GM10248 (cell line): ENCODE data around the gene MMP11.

Experiments used
- CTCF ChIA-PET: fragments of 300-600 bp; sonication (Branson Sonifier 250); formaldehyde crosslinking; extraction: SDS; loops from one replicate; lab custom pipeline; 2021; ENCODE audit warnings: antibody characterized with exemption; lab: Yijun Ruan, JAX
- POLR2A ChIA-PET: fragments of 350-650 bp; sonication (Branson Sonifier 250); formaldehyde crosslinking; extraction: SDS; loops from one replicate; lab custom pipeline; 2020; ENCODE audit warnings: antibody characterized with exemption; lab: Yijun Ruan, JAX
- DNase-seq: peaks from one replicate; pipeline ENCODE4 v3.0.0; 2012; ENCODE audit errors: extremely low spot score
- TF ChIP-seq, protein P1 (sequence below): IDR thresholded peaks from 2 replicates; pipeline ENCODE4 v1.5.1; 2012; ENCODE audit warnings: mild to moderate bottlenecking, low read depth; ENCODE audit errors: extremely low read depth, missing control alignments, control extremely low read depth

The MMP11 gene

DNA sequence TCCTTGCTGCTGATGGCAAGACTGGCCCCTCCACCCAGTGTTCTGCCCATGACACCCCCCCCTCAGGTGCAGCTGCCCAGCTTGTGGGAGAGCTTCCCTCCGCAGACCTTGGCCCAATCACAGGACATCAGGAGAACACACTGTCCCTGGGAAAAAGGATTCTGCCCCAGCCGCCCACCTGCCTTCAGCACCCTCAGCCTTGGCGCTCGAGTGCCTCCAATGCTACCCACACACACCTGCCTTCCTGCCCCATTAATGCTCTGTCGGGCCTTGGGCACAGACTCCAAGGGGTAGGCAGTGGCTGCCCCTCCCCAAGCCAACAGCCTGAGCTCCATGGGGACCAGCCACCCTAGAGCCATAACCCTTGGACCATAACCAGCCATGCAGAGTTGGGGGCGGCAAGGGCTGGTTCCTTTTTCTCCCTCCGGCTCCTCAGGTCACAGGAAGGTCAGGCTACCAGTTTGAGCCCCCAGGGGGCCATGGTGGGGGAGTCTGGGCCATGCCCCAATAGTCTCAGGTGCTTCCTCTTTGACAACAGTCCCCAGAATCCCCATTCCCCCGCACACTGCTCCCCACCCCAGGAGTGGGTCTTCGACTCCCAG, 20.5 kb upstream of the MMP11 start:
- DNase-seq: peak; percentile 75
- ChIA-PET CTCF (interaction anchor here (1.3 to 1.7 kb wide), 3 partner anchors 8 to 15 kb away, joined by 3 to 5 read pairs (median 3); partner anchors contain the start of gene C22orf15), POLR2A (interaction anchor here (0.6 to 0.7 kb wide), 2 partner anchors 20 to 105 kb away, joined by 3 read pairs; partner anchors contain the start of genes MMP11 and SLC2A11)
- TF ChIP-seq, protein P1, sequence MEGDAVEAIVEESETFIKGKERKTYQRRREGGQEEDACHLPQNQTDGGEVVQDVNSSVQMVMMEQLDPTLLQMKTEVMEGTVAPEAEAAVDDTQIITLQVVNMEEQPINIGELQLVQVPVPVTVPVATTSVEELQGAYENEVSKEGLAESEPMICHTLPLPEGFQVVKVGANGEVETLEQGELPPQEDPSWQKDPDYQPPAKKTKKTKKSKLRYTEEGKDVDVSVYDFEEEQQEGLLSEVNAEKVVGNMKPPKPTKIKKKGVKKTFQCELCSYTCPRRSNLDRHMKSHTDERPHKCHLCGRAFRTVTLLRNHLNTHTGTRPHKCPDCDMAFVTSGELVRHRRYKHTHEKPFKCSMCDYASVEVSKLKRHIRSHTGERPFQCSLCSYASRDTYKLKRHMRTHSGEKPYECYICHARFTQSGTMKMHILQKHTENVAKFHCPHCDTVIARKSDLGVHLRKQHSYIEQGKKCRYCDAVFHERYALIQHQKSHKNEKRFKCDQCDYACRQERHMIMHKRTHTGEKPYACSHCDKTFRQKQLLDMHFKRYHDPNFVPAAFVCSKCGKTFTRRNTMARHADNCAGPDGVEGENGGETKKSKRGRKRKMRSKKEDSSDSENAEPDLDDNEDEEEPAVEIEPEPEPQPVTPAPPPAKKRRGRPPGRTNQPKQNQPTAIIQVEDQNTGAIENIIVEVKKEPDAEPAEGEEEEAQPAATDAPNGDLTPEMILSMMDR: no peak

DNA sequence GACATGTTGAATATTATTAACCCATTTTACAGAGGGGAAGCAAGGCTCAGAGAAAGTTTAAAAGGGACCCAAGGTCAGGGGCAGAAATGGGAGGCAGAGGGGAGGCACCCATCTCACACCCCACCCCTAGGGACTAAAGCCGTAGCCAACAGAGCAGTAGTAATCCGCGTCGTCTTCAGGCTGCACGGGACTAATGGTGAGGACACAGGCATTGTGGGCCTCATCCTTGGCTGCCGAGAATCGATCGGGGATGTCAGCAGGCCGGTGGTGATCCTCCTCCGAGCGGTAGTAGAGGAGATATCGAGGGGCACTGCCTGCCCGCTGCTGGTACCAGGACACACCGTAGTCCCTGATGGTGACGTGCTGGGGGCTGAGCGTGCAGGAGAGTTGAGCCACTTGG, 19.9 kb upstream of the MMP11 start:
- TF ChIP-seq, protein P1: no peak
- POLR2A ChIA-PET: no interaction called here
- peak; percentile 54 for DNase-seq
- CTCF ChIA-PET: interaction anchor here (1.3 to 1.4 kb wide), 2 partner anchors 8 to 14 kb away, joined by 3 read pairs; no protein-coding TSS in a partner anchor

DNA sequence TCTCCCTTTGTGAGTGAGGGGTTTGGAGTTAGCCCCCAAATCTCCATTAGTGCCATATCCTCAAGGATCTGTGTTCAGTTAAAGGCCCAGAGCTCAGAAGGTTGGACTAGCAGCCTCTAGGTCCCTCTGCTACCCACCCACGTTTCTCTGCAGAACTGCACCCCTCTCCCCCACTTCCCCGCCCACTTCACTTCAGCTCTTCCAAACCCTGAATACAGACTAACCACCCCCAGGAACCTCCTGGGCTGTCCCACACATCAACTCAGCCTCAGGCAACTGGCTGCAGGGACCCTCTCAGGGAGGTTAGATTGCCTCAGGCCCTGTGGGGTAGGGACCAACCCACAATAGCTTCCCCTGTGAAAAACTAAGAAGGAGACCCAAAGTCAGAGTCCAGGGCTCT, 19.3 kb upstream of the MMP11 start:
- TF ChIP-seq, protein P1: no peak
- ChIA-PET POLR2A (no interaction called here), CTCF (interaction anchor here (0.9 to 1.3 kb wide), 3 partner anchors 10 to 14 kb away, joined by 3 read pairs; partner anchors contain the start of gene CHCHD10)
- no peak for DNase-seq

DNA sequence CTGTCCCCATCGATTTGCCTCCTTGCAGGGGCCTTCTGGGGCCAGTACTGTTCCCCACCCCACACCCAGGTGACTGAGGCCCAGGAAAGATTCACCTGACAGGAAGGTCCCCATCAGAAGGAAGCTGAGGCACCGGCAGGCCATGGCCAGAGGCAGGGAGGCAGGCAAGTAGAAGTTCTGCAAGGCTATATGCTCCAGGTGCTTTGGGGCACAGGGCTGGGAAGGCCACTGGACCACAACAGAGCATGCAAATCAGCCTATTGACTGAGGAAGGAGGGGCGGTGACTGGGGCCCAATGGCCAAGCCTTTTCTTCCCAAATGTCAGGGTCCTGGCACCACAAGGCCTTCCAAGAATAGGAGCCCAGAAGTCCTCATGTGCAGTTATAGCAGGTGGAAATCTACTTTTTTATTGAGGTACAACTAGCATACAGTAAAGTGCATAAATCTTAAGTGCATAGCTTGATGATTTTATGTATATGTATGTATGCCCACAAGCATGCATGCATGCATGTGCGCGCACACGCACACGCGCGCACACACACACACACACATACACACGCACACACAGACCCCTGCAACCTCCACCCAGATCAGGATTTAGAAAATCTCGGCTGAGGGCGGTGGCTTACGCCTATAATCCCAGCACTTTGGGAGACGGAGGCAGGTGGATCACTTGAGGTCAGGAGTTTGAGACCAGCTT, 18.3 kb upstream of the MMP11 start, which contains the start of gene VPREB3:
VPREB3 (minus strand) TSS at position 206 of the 700 bp plus-strand sequence; CDS start at position 144, 62 bp downstream.
- no peak for DNase-seq
- POLR2A ChIA-PET: no interaction called here
- TF ChIP-seq, protein P1: no peak
- CTCF ChIA-PET: interaction anchor here (0.8 to 1.8 kb wide), 6 partner anchors 10 to 95 kb away, joined by 3 to 4 read pairs (median 3); partner anchors contain the start of gene CHCHD10

DNA sequence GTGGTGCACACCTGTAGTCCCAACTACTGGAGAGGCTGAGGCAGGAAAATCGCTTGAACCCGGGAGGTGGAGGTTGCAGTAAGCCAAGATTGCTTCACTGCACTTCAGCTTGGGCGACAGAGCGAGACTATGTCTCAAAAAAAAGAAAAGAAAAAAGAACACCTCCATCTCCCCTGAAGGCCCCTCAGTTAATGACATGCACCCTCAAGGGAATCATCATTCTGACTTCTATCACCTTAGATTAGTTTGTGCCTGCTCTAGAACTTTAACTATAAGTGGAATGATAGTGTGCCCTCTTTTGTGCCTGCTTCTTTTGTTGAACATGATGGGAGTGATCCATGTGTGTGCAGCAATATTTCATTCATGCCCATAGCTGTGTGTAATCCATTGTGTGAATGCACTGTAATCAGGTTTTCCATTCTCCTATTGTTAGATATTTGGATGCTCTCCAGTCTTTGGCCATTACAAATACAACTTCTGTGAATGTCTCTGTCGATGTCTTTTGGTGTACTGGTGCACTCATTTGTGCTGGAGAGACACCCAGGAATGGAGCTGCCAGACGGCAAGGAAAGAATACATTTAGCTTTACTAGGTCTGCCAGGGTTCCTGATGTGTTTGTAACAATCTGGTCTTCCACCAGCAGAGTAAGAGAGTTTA, 17.5 kb upstream of the MMP11 start:
- POLR2A ChIA-PET: no interaction called here
- CTCF ChIA-PET: interaction anchor here (0.8 to 1.8 kb wide), 5 partner anchors 11 to 94 kb away, joined by 3 to 4 read pairs (median 3); no protein-coding TSS in a partner anchor
- DNase-seq: no peak
- TF ChIP-seq, protein P1: no peak

DNA sequence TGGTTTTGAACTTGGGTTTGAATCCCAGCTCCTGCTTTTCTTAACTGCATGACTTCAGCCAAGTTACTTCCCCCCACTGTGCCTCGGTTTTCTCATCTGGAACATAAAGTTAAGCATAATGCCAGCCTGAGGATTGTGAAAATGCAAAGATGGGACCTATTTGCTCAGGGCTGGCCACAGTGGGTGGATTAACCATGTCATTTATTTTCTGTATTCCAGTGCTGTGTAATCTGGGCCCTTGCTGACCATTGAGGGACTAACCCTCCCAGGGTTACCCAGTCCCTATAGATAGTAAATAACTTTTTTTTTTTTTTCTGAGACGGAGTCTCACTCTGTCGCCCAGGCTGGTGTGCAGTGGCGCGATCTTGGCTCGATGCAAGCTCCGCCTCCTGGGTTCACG, 16.9 kb upstream of the MMP11 start:
- ChIA-PET CTCF (interaction anchor here (1.1 to 1.3 kb wide), 3 partner anchors 11 to 15 kb away, joined by 3 read pairs; no protein-coding TSS in a partner anchor), POLR2A (no interaction called here)
- TF ChIP-seq, protein P1: no peak
- no peak for DNase-seq
